K562 (cell line): Measurements from ENCODE around the gene CCDC27. TPM values are rescaled to one million over a fixed set of nuclear protein-coding genes. Genes with fewer than 3 reads are reported as not detected.

Experiments used
- ATAC-seq: fragments of 200-7000 bp; cut with Tn5 transposase; 3 replicates; pipeline ENCODE4 v1.9.1; 2020; ENCODE audit warnings: moderate library complexity
- BruUV-seq: library from RNA; stranded (reverse); fragments of 400-500 nt; replicated peaks from 2 replicates; lab custom pipeline; 2021; lab: Mats Ljungman, UMichigan
- CTCF ChIA-PET: fragments of 300-600 bp; formaldehyde crosslinking; extraction: SDS; loops from one replicate; lab custom pipeline; 2021; ENCODE audit warnings: low intra/inter-chr PET ratio; lab: Yijun Ruan, JAX
- POLR2A ChIA-PET: fragments of 300-600, 350-650 bp; sonication (Branson Sonifier 250); formaldehyde crosslinking; extraction: SDS; loops from one replicate; lab custom pipeline; 2021; ENCODE audit warnings: antibody characterized with exemption, inconsistent platforms; lab: Yijun Ruan, JAX
- DNase-seq, 4 experiments: peaks; one replicate each; pipeline versions ENCODE4 v3.0.0 to v3.0.0-alpha.2; 2011 to 2018; ENCODE audit warnings: low spot score in 3 of 4, mixed read lengths in 3 of 4; ENCODE audit errors: extremely low read depth in 1 of 4
- FAIRE-seq: peaks from 2 replicates; lab custom pipeline; 2011; peaks lifted over from hg19 to GRCh38; lab: Jason Lieb, UNC
- H2AFZ ChIP-seq: 2 replicates; pipeline ENCODE4 v1.6.0; 2011; ENCODE audit warnings: low read depth, low read length, control low read depth, inconsistent platforms
- H3K27ac ChIP-seq: fragments of 200-600 bp; 3 replicates; pipeline ENCODE4 v1.8.0; 2011; ENCODE audit warnings: low read depth, mild to moderate bottlenecking, control low read depth, inconsistent platforms, low read length, moderate library complexity, mixed read lengths; ENCODE audit errors: extremely low read depth
- H3K27me3 ChIP-seq, 2 experiments: fragments of 300-600 bp in 1 of 2; 2 replicates in 1 of 2; 3 replicates in 1 of 2; pipeline versions ENCODE4 v1.6.0 to v1.8.0; 2011; ENCODE audit warnings: inconsistent platforms in 2 of 2, low read length in 2 of 2, mild to moderate bottlenecking in 1 of 2, mixed read lengths in 1 of 2, moderate library complexity in 1 of 2; ENCODE audit not compliant: control insufficient read depth in 2 of 2, insufficient read depth in 2 of 2
- H3K36me3 ChIP-seq: fragments of 300-600 bp; 3 replicates; pipeline ENCODE4 v1.8.0; 2011; ENCODE audit warnings: mild to moderate bottlenecking, low read length, inconsistent platforms; ENCODE audit not compliant: control insufficient read depth, insufficient read depth
- H3K4me1 ChIP-seq, 2 experiments: fragments of 200-600 bp in 1 of 2; replicated peaks in 1 of 2; 2 replicates in 1 of 2; 3 replicates in 1 of 2; pipeline versions ENCODE4 v1.5.1 to v1.8.0; 2011; ENCODE audit warnings: inconsistent platforms in 2 of 2, low read length in 2 of 2, mild to moderate bottlenecking in 1 of 2, mixed read lengths in 1 of 2, moderate library complexity in 1 of 2; ENCODE audit not compliant: control insufficient read depth in 2 of 2, insufficient read depth in 2 of 2
- H3K4me2 ChIP-seq: 2 replicates; pipeline ENCODE4 v1.6.1; 2011; ENCODE audit warnings: low read length, control low read depth, inconsistent platforms, mixed read lengths; ENCODE audit not compliant: insufficient read depth
- H3K4me3 ChIP-seq: fragments of 200-600 bp; sonication (generic), shearing (Covaris generic); 2 replicates; pipeline ENCODE4 v1.5.1; 2016; ENCODE audit warnings: control low read depth, inconsistent platforms
- H3K79me2 ChIP-seq: fragments of 200-600 bp; 3 replicates; pipeline ENCODE4 v1.8.0; 2011; ENCODE audit warnings: low read length, inconsistent platforms; ENCODE audit not compliant: control insufficient read depth, insufficient read depth
- H3K9ac ChIP-seq, 2 experiments: 2 replicates each; pipeline versions ENCODE4 v1.6.0 to v1.6.1; 2011; ENCODE audit warnings: low read depth in 2 of 2, low read length in 2 of 2, control low read depth in 1 of 2, inconsistent platforms in 1 of 2, mild to moderate bottlenecking in 1 of 2, mixed read lengths in 1 of 2; ENCODE audit not compliant: insufficient read depth in 1 of 2
- H3K9me1 ChIP-seq: one replicate; pipeline ENCODE4 v1.6.0; 2011; ENCODE audit warnings: inconsistent platforms, mild to moderate bottlenecking, low read length, moderate library complexity; ENCODE audit not compliant: control insufficient read depth, insufficient read depth
- H3K9me3 ChIP-seq: replicated peaks from 2 replicates; pipeline ENCODE4 v1.5.1; 2011; ENCODE audit warnings: low read depth, low read length, inconsistent platforms; ENCODE audit not compliant: control insufficient read depth, insufficient read depth
- H4K20me1 ChIP-seq: replicated peaks from 2 replicates; pipeline ENCODE4 v1.6.1; 2011; ENCODE audit warnings: low read length, inconsistent platforms, mixed read lengths; ENCODE audit not compliant: control insufficient read depth, insufficient read depth
- DLX4 ChIP-seq: fragments of 250-450 bp; sonication (Bioruptor Pico); IDR thresholded peaks from 2 replicates; pipeline ENCODE4 v1.6.1; 2021; ENCODE audit warnings: mild to moderate bottlenecking
- HOXB6 ChIP-seq: fragments of 250-450 bp; sonication (Bioruptor Pico); IDR thresholded peaks from 2 replicates; pipeline ENCODE4 v1.5.1; 2022; ENCODE audit warnings: mild to moderate bottlenecking, borderline replicate concordance
- OTX1 ChIP-seq: fragments of 450-650 bp; formaldehyde crosslinking; IDR thresholded peaks from 2 replicates; pipeline ENCODE4 v1.4.0; 2022; ENCODE audit warnings: mild to moderate bottlenecking
- RBFOX2 ChIP-seq: fragments of 200-400 bp; formaldehyde crosslinking; IDR thresholded peaks from 2 replicates; pipeline ENCODE4 v1.6.1; 2017; ENCODE audit warnings: low read depth, mild to moderate bottlenecking, low read length, moderate library complexity
- TCF15 ChIP-seq: fragments of 250-450 bp; sonication (Bioruptor Pico); IDR thresholded peaks from 2 replicates; pipeline ENCODE4 v1.8.0; 2022; ENCODE audit warnings: moderate library complexity, mild to moderate bottlenecking, inconsistent platforms
- USF1 ChIP-seq: sonication (generic); formaldehyde crosslinking; IDR thresholded peaks from 2 replicates; pipeline ENCODE4 v1.9.0; 2022; ENCODE audit warnings: mild to moderate bottlenecking, missing genetic modification reagents
- WGBS: fragments of 100-300 bp; shearing (Covaris generic); methylation state at CpG from one replicate; pipeline ENCODE4 v1.1.6; 2016; ENCODE audit warnings: low coverage, mixed read lengths; ENCODE audit not compliant: insufficient coverage; ENCODE audit errors: missing lambda C conversion rate; 5-methylcytosine and 5-hydroxymethylcytosine counted together
- in situ Hi-C: fragments of 300-500 bp; cut with MboI; formaldehyde crosslinking; loops from 4 replicates; pipeline ENCODE4 v1.15.0; 2018; ENCODE audit warnings: inconsistent platforms, mixed read lengths
- intact Hi-C: fragments of 100-400 bp; cut with micrococcal nuclease; formaldehyde crosslinking; loops from 2 replicates; pipeline ENCODE4 v1.14.2; 2022
- polyA plus RNA-seq, 8 experiments: library from polyadenylated mRNA; depleted of rRNA in 4 of 8; stranded (reverse) in 5 of 8; unstranded in 3 of 8; fragments of >200 nt; fragmentation: Nextera tagmentation in 2 of 8; fragmentation: Illumina TruSeq in 1 of 8; extraction: Ambion mirVana in 2 of 8; extraction: Trizol in 1 of 8; gene quantifications; 2 replicates each; pipeline versions ENCODE4 v1.2.1 to v1.2.3, GENCODE V29; 2011 to 2014; ENCODE audit warnings: inconsistent platforms in 1 of 8, missing spikeins in 1 of 8
- total RNA-seq, 7 experiments: library from RNA; depleted of rRNA in 6 of 7; stranded (reverse); fragments of >200 nt in 6 of 7; fragmentation: Illumina TruSeq in 2 of 7; extraction: Trizol in 2 of 7; gene quantifications; 2 replicates each; pipeline versions ENCODE4 v1.2.1 to v1.2.3, GENCODE V29; 2011 to 2021; ENCODE audit warnings: low replicate concordance in 1 of 7
- TF ChIP-seq, protein P1 (sequence below): IDR thresholded peaks from 2 replicates; pipeline ENCODE4 v1.6.1; 2011; ENCODE audit warnings: borderline replicate concordance, low read depth, mild to moderate bottlenecking, moderate library complexity, low read length; ENCODE audit not compliant: insufficient read depth, poor library complexity, severe bottlenecking

CCDC27 gene
- total and polyA plus RNA-seq, 9 of the 15 experiments (the other 6 are each of a cell fraction or from before 2014, with no cell fraction given): 0.01 to 0.04 TPM; not detected in 7

DNA sequence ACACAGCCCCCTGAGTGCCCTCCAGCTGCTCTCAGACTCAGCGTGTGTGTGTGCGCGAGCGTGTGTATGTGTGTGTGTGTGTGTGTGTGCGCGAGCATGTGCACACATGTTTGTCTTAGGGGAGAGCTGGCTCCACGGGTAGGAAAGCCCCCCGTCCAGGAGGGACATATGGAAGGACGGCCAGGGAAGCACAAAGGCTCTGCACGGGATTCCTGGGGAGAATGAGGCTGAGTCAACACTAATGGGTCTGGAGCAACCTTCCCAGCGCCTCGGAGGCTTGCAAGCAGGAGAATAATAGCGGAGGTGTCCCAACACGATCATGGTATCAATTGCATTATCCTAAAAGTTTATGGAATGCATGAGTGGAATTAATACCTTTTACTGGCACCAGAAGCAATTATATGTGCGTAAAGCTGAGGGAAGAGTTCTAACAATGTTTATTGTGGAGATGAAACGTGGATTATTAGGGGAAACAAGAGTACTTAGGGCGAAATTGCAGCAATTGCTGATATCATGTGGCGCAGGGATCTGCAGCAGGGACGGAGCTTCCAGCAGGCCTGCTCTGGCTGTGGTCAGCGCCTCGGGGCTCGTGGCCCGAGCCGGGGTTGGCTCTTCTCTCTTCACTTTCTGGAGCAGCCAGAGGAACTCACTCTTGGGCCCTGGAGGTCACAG is 40.3 kb upstream of the CCDC27 start:
- no peaks in the 10 kb centered on the region for H3K36me3 ChIP-seq
- ATAC-seq (no peak), FAIRE-seq (no peak), DNase-seq (no peak)
- intact Hi-C loops (no loop called here), in situ Hi-C loops (no loop called here)
- H3K79me2 ChIP-seq: no peaks in the 10 kb centered on the region
- peaks cover 63% of the 10 kb centered on the region for H4K20me1 ChIP-seq
- no TSS peak for BruUV-seq
- no peak overlapping the region for H3K4me2 ChIP-seq
- 0 out of 2 replicates have a peak, but pooled peaks have one; percentile 18 for TF ChIP-seq USF1 (CRISPR knock-in tag)
- TF ChIP-seq DLX4: no peak
- no peak for TF ChIP-seq OTX1 (CRISPR knock-in tag)
- TF ChIP-seq HOXB6: no peak
- TF ChIP-seq, protein P1, sequence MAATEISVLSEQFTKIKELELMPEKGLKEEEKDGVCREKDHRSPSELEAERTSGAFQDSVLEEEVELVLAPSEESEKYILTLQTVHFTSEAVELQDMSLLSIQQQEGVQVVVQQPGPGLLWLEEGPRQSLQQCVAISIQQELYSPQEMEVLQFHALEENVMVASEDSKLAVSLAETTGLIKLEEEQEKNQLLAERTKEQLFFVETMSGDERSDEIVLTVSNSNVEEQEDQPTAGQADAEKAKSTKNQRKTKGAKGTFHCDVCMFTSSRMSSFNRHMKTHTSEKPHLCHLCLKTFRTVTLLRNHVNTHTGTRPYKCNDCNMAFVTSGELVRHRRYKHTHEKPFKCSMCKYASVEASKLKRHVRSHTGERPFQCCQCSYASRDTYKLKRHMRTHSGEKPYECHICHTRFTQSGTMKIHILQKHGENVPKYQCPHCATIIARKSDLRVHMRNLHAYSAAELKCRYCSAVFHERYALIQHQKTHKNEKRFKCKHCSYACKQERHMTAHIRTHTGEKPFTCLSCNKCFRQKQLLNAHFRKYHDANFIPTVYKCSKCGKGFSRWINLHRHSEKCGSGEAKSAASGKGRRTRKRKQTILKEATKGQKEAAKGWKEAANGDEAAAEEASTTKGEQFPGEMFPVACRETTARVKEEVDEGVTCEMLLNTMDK: no peak
- no peak for TF ChIP-seq RBFOX2
- TF ChIP-seq TCF15: no peak
- POLR2A ChIA-PET: interaction anchor here (0.6 to 1.0 kb wide), 2 partner anchors 9 to 43 kb away, joined by 3 read pairs; no protein-coding TSS in a partner anchor
- no peak overlapping the region; a peak in 1 of 4 replicates for H3K9ac ChIP-seq
- H3K9me1 ChIP-seq: no peaks in the 10 kb centered on the region
- peaks cover 35 to 95% of the 10 kb centered on the region in 2 experiments for H3K27me3 ChIP-seq
- CTCF ChIA-PET: interaction anchor here (0.7 kb wide), 1 partner anchor 268 kb away, joined by 3 read pairs; no protein-coding TSS in a partner anchor
- no peak overlapping the region for H2AFZ ChIP-seq
- H3K9me3 ChIP-seq: no peaks in the 10 kb centered on the region
- peaks cover 0 to 47% of the 10 kb centered on the region in 2 experiments; a peak in 2 of 5 replicates for H3K4me1 ChIP-seq
- H3K4me3 ChIP-seq: no peak overlapping the region
- WGBS: 2% methylated on average over 24 of the region's 24 CpGs
- no peak overlapping the region for H3K27ac ChIP-seq
